ENCODE results near the gene ALKBH5.
"Not testable (repeated sequence)": the region's sequence is repeated elsewhere in the genome, so short reads cannot be mapped to it uniquely, and the experiment has no call there.

The ALKBH5 gene

DNA sequence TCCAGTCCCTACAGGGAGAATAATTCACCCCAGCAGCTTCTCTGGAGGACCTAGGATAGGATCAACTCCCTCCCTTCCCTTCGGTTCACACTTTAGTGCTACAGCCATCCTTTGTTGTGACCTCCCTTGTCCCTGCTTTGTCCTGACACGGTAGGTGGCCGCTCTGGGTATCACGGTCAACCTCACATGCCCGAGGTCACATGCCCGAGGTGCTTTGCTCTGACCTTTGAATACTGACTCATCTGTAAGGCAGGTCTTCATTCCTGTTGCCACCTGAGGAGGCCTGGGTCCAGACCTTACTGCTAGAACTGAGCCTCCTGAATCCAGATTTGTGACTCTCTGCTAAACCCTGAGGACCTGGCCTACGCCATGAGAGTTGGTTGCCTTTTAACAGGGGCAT is 19.7 kb downstream of the ALKBH5 start:
- Histone ChIP-seq H3K4me3 (replicated peaks; ENCODE audit: low read depth, low read length) (no peak overlapping the region), H3K36me3 (ENCODE audit: control insufficient read depth, insufficient read depth, low read length) (peaks cover 43% of the 10 kb centered on the region), H3K27me3 (replicated peaks; ENCODE audit: control insufficient read depth, insufficient read depth, low read length) (no peaks in the 10 kb centered on the region)
- TF ChIP-seq, protein P1, sequence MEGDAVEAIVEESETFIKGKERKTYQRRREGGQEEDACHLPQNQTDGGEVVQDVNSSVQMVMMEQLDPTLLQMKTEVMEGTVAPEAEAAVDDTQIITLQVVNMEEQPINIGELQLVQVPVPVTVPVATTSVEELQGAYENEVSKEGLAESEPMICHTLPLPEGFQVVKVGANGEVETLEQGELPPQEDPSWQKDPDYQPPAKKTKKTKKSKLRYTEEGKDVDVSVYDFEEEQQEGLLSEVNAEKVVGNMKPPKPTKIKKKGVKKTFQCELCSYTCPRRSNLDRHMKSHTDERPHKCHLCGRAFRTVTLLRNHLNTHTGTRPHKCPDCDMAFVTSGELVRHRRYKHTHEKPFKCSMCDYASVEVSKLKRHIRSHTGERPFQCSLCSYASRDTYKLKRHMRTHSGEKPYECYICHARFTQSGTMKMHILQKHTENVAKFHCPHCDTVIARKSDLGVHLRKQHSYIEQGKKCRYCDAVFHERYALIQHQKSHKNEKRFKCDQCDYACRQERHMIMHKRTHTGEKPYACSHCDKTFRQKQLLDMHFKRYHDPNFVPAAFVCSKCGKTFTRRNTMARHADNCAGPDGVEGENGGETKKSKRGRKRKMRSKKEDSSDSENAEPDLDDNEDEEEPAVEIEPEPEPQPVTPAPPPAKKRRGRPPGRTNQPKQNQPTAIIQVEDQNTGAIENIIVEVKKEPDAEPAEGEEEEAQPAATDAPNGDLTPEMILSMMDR (IDR thresholded peaks at IDR 0.05; ENCODE audit: insufficient read depth, low read length, poor library complexity, severe bottlenecking) = no peak
- DNase-seq (ENCODE audit: extremely low read depth, insufficient read length) = no peak

DNA sequence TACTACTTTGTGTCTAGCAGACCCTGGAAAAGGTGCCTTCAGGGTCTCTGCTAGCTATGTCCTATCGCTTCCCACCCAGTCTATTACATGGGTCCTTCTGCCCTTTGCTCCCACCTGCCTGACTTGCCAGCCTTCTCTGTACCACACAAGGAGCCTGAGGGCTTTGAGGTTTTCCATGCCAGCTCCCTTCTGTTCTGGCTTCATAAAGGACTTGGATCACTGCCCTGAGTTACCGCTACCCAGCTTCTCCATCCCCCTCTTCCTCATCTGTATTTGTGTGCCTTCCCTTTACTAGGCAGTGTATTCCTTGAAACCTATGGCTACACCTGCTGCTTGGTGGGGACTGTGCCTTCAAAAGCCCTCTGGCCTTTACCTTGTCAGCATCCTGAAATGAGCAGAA is 22.2 kb downstream of the ALKBH5 start:
- no peak overlapping the region for H3K4me3 ChIP-seq (replicated peaks; ENCODE audit: low read depth, low read length)
- H3K36me3 ChIP-seq (ENCODE audit: control insufficient read depth, insufficient read depth, low read length) = peaks cover 39% of the 10 kb centered on the region
- TF ChIP-seq, protein P1 (IDR thresholded peaks at IDR 0.05; ENCODE audit: insufficient read depth, low read length, poor library complexity, severe bottlenecking) = no peak
- no peaks in the 10 kb centered on the region for H3K27me3 ChIP-seq (replicated peaks; ENCODE audit: control insufficient read depth, insufficient read depth, low read length)
- no peak for DNase-seq (ENCODE audit: extremely low read depth, insufficient read length)

- Histone ChIP-seq H3K27me3 (replicated peaks; ENCODE audit: control insufficient read depth, insufficient read depth, low read length) (no peaks in the 10 kb centered on the region), H3K36me3 (ENCODE audit: control insufficient read depth, insufficient read depth, low read length) (peaks cover 36% of the 10 kb centered on the region), H3K4me3 (replicated peaks; ENCODE audit: low read depth, low read length) (no peak overlapping the region)
- no peak for DNase-seq (ENCODE audit: extremely low read depth, insufficient read length)
- TF ChIP-seq, protein P1 (IDR thresholded peaks at IDR 0.05; ENCODE audit: insufficient read depth, low read length, poor library complexity, severe bottlenecking) = no peak
These were observed 23.3 kb downstream of the ALKBH5 start for GRCh38 chr17:18206962-18207361.

GRCh38 chr17:18208092-18208491 is 24.5 kb downstream of the ALKBH5 start:
- no peaks in the 10 kb centered on the region for H3K27me3 ChIP-seq (replicated peaks; ENCODE audit: control insufficient read depth, insufficient read depth, low read length)
- DNase-seq (ENCODE audit: extremely low read depth, insufficient read length) = no peak
- no peak overlapping the region for H3K4me3 ChIP-seq (replicated peaks; ENCODE audit: low read depth, low read length)
- TF ChIP-seq, protein P1 (IDR thresholded peaks at IDR 0.05; ENCODE audit: insufficient read depth, low read length, poor library complexity, severe bottlenecking) = no peak
- peaks cover 34% of the 10 kb centered on the region for H3K36me3 ChIP-seq (ENCODE audit: control insufficient read depth, insufficient read depth, low read length)

DNA sequence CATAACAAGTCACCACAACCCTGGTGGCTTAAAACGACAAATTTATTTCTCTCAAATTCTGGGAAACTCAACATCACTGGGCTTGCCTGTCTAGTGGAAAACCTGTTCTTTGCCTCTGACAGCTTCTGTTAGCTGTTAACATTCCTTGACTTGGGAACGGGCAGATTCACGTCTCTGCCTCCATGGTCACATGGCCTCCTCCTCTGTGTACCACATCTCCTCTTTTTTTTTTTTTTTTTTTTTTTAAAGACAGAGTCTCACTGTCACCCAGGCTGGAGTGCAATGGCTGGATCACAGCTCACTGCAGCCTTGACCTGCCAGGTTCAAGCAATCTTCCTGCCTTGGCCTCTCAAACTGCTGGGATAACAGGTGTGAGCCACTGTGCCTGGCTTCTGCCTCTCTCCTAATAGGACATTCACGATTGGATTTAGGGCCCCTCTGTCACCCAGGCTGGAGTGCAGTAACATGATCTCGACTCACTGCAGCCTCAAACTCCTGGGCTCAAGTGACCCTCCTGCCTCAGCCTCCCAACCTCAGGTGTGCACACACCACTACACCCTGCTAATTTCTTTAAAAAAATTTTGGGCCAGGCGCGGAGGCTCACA is 30.1 kb downstream of the ALKBH5 start:
- TF ChIP-seq, protein P1 (IDR thresholded peaks at IDR 0.05; ENCODE audit: insufficient read depth, low read length, poor library complexity, severe bottlenecking) = no peak
- no peaks in the 10 kb centered on the region for H3K27me3 ChIP-seq (replicated peaks; ENCODE audit: control insufficient read depth, insufficient read depth, low read length)
- DNase-seq (ENCODE audit: extremely low read depth, insufficient read length) = no peak
- no peak overlapping the region for H3K4me3 ChIP-seq (replicated peaks; ENCODE audit: low read depth, low read length)
- peaks cover 8% of the 10 kb centered on the region for H3K36me3 ChIP-seq (ENCODE audit: control insufficient read depth, insufficient read depth, low read length)

- not testable (repeated sequence) for H3K36me3 ChIP-seq (ENCODE audit: control insufficient read depth, insufficient read depth, low read length); DNase-seq (ENCODE audit: extremely low read depth, insufficient read length); H3K4me3 ChIP-seq (replicated peaks; ENCODE audit: low read depth, low read length); H3K27me3 ChIP-seq (replicated peaks; ENCODE audit: control insufficient read depth, insufficient read depth, low read length)
These were observed 33.3 kb downstream of the ALKBH5 start for GRCh38 chr17:18216906-18217305.
